Hematopoietic multipotent progenitor cell treated with erythropoietin and hydrocortisone succinate and interleukin-3 and kit ligand, for 6 days (in vitro differentiated cells): ENCODE results near the gene PITPNM3.

ENCODE experiments used
- DNase-seq: peaks from one replicate; pipeline ENCODE4 v3.0.0-alpha.2; 2015

The PITPNM3 gene

GRCh38 chr17:6458460-6458950, 97.8 kb downstream of the PITPNM3 start:
- no peak for DNase-seq

- DNase-seq = no peak
Observed at GRCh38 chr17:6457688-6458459, 98.5 kb downstream of the PITPNM3 start.

- DNase-seq = no peak
Observed at GRCh38 chr17:6456914-6457687, 99.3 kb downstream of the PITPNM3 start.

- no peak for DNase-seq
Observed at GRCh38 chr17:6456321-6456720, 100.0 kb downstream of the PITPNM3 start.

- DNase-seq = no peak
Observed at GRCh38 chr17:6455321-6455705, 101.0 kb downstream of the PITPNM3 start.

- no peak for DNase-seq
Observed at GRCh38 chr17:6454495-6455320, 101.6 kb downstream of the PITPNM3 start.

GRCh38 chr17:6453279-6454024, 102.9 kb downstream of the PITPNM3 start:
- DNase-seq = no peak

- no peak for DNase-seq
Observed at GRCh38 chr17:6452471-6453266, 103.7 kb downstream of the PITPNM3 start.

GRCh38 chr17:6450926-6451832, 105.2 kb downstream of the PITPNM3 start:
- DNase-seq = peak; percentile 47

- no peak for DNase-seq
Observed at GRCh38 chr17:6449307-6449706, 107.0 kb downstream of the PITPNM3 start.

- DNase-seq = no peak
Observed at GRCh38 chr17:6448473-6448872, 107.9 kb downstream of the PITPNM3 start.

GRCh38 chr17:6446516-6447100, 109.7 kb downstream of the PITPNM3 start:
- DNase-seq = no peak

GRCh38 chr17:6444571-6445335, 111.6 kb downstream of the PITPNM3 start:
- DNase-seq = no peak

- DNase-seq = peak; percentile 90
Observed at GRCh38 chr17:6443692-6444570, 112.4 kb downstream of the PITPNM3 start, which contains the start of gene PIMREG. TSS of gene PIMREG (plus strand) at chr17:6444455. CDS start at chr17:6445111, 656 bp downstream.

- no peak for DNase-seq
Observed at GRCh38 chr17:6442775-6443174, 113.6 kb downstream of the PITPNM3 start.

GRCh38 chr17:6439951-6440350, 116.4 kb downstream of the PITPNM3 start:
- DNase-seq = no peak

- DNase-seq = no peak
Observed at GRCh38 chr17:6437956-6438355, 118.4 kb downstream of the PITPNM3 start.

GRCh38 chr17:6437466-6437865, 118.9 kb downstream of the PITPNM3 start:
- no peak for DNase-seq
